Right renal cortex interstitium (tissue), 3 donors: ENCODE data around the gene SETD2. TPM values are rescaled to one million over a fixed set of nuclear protein-coding genes. Genes with fewer than 3 reads are reported as not detected.
"Not testable (repeated sequence)": the region's sequence is repeated elsewhere in the genome, so short reads cannot be mapped to it uniquely, and the experiment has no call there.

Experiments
- DNase-seq, 3 donors: peaks; one replicate each; pipeline ENCODE4 v3.0.0-alpha.2; 2013; ENCODE audit warnings: low read depth in 3 of 3, low spot score in 2 of 3
- polyA plus RNA-seq, 3 donors: library from polyadenylated mRNA; unstranded; fragments of 120-200 nt; gene quantifications; one replicate each; pipeline ENCODE4 v1.2.1, GENCODE V29; 2013; ENCODE audit not compliant: insufficient read length in 3 of 3

The SETD2 gene
- polyA plus RNA-seq, 3 donors, result 66.4 to 80.7 (median 74.8) TPM

DNA sequence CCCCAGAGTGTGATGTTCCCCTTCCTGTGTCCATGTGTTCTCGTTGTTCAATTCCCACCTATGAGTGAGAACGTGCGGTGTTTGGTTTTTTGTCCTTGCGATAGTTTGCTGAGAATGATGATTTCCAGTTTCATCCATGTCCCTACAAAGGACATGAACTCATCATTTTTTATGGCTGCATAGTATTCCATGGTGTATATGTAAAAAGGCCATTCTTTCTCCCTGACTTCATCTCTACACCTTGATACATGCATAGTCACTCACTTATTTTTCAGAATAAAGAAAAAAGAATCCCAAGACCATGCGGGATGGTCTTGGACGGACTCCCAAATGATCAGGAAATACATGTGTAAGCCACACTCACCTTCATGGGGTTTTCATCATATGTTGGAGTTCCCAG is 126.6 kb downstream of the SETD2 start:
- DNase-seq, result not testable (repeated sequence)

- no peak for DNase-seq
Observed at GRCh38 chr3:47036145-47036544, 127.8 kb downstream of the SETD2 start.

DNA sequence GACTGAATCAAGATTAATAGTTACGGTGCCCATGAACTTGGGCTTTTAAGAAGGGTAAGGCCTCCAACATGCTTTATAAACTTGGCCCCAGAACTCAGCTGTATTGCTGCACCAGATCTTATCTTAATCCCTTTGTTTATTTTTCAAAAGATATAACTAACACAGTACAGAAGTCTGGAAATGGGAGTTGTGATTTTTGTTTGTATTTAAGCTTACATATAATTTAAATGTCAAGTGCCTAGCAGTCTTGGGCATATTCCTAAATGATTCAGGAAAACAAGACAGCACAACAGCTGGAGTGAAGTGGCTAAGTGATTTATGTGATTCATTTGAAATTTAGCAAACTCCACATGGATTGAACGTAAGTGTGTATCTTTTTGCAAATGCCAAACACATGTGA is 128.3 kb downstream of the SETD2 start:
- DNase-seq, result no peak

- no peak for DNase-seq
Observed at GRCh38 chr3:47034868-47035489, 128.9 kb downstream of the SETD2 start.

GRCh38 chr3:47031041-47031440 is 132.9 kb downstream of the SETD2 start:
- not testable (repeated sequence) for DNase-seq

DNA sequence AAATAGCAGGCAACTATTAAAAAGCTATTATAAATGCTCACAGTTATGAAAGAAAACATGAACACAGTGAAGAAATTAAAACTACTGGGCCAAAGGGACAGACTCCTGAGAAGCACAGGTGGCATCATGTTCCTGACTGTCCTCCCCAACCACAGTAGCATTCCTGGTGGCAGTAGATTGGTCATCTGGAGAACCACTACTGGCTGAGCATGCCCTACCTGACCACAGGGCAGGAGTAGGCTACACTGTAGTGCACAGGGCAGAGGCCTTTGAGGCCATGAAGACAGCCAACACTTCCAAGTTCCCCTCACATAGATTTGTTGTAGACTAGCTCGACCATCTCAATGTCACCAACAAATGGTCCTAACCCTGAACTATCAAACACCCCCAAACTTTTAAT is 135.2 kb downstream of the SETD2 start:
- no peak for DNase-seq

- no peak for DNase-seq
Observed at GRCh38 chr3:47028146-47028545, 135.8 kb downstream of the SETD2 start.

GRCh38 chr3:47026432-47026831 is 137.5 kb downstream of the SETD2 start:
- not testable (repeated sequence) for DNase-seq

- DNase-seq, result no peak
Observed at GRCh38 chr3:47024932-47025331, 139.0 kb downstream of the SETD2 start.

DNA sequence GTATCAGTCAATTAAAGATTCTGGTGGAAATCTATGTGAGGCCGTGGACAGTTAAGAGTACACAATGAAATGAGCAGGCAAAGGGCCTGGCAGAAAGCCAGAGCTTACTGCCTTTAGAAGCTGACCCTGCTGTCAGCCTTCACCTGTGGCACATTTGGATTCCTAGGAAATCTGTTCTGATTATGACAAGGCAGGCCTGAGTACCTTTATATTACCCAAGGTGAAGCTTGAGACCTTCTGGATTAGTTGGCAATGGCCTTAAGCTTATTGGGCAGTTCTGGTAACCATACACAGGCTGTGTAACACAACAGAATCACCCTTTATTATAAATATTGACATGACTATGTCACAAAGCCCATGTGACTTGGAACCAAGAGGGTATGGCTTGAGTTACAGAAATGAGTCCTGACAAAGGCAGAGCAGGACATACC is 141.3 kb downstream of the SETD2 start:
- no peak for DNase-seq

DNA sequence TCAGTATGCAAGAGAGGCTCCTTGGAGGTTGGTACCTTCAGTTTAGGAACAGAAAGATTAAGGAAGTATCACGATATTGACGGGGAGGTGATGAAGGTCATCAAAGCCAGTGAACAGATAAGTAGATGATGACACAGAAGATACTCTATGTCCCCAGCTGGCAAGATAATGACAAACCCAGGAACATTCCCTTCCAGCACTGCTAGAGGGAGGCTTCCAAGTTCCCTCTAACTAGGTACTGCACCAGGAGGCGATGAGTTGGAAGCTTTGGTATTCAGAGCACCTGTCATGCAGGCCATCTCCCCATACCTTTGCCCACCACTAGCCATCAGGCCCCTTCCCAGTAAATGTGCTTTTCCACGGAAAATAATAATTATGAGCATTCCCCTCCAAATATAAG is 143.6 kb downstream of the SETD2 start:
- DNase-seq, result no peak

DNA sequence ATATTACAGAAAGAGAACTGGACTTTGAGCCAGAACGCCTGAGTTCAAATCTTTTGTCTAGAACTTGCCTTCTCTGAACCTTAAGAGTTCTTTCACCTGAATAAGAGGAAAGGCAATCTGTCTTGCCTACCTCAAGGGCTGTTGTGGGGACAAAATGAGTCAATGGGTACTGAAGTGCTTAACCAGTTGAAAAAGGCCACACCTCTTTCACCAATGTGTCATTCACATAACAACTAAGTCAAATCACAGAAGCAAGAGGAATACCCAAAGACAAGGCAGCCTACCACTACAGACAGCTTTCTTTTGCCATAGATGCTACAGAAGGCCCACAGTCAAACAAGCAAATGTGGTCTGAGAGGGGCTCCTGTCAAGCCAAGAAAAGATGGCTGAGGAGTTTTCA is 144.7 kb downstream of the SETD2 start:
- no peak for DNase-seq

DNA sequence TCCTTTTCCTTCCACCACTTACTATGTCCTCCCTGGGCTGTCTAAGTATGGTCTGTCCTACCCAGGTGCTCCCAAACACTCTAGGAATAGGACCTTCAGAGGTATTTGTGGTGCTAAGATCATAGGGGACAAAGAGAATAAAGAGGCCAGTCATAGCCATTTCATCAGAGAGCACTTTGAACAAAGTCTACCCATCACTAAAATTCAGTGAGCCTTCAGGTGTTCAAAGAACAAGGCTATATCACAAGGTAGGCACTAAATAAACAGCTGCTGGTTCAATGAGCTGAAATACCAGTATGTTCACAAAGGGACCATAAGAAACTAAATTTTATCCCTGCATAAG is 145.7 kb downstream of the SETD2 start:
- DNase-seq, result no peak

- no peak for DNase-seq
Observed at GRCh38 chr3:47017504-47018268, 146.2 kb downstream of the SETD2 start.

DNA sequence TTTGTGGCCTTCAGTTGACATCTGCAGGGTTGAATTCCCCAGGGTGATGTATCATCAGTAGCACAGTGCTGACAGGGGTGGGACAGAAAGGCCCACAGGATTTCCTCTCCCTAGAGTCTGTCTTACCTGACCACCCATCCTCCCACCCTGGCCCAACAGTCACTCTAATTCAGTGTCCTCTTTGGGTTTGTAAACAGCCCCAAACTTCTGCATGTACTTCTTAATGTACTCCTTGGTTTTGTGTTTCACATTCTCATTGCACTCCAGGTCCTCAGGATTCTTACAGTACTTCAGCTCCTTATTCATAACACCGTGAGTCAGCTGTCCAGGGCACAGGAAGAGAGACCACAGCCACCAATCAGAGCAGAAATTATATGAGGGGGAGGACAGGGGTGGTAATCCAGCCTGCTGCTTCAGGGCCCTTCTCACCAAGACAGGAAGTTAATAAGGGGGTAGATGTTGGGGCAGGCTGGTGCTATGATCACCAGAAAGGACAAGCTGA is 146.9 kb downstream of the SETD2 start:
- DNase-seq, result no peak

DNA sequence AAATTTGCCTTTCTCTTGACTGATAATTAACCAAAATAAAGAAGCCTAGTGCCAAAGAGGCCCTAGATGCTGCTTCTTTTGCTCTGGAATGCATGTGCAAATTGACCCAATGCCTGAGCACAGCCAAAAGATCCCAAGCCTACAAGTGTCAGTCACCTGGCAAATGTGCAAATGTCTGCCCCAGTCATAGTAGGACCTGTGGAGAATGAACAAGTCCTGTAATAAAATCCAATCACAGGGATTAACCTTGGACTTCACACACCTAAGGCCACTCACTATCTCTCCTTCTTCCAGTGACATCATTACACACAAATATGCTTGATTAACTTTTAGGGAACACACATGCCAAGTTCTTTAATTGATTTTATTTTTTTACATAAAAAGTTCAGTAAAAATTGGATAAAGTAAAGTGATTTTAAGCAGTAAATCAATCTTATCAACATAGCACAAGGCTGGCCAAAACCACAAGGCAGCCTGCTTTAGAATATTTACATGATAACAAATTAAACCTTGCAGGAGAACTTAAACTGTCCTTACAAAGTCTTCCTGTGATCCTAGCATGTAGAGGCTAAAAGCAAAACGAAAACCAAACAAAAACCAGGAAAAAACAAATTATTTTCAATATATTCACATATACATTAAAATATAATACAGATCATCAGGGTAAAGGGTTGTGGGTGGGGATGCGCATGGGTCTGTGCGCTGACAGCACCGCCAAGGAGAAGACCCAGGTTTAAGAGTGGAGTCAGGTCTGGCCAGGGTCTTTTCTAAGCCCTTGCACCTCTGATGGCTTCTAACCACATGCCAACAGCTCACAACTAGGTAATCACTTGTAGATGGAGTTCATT is 147.6 kb downstream of the SETD2 start:
- DNase-seq, result no peak

GRCh38 chr3:47015151-47015550 is 148.8 kb downstream of the SETD2 start:
- no peak for DNase-seq

GRCh38 chr3:47014036-47014435 is 149.9 kb downstream of the SETD2 start:
- no peak for DNase-seq

DNA sequence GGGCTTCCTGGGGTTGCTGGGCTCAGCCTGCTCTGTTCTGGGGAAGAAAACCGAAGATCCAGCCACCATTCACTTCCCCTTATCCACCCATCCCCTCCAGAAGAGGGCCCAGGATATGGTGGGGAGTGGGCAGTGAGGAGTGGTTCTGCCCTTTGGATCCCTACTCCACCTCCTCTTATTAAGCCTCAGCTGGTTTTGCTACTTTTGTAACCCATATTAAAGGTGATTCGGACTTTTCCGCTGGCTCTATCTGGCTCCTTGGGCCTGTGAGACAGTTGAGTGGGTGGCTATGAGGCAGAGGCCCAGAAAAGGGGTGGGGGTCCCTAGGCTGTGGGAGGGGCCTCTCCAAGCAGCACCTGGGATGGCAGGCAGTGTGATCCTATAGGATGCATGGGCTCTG is 150.7 kb downstream of the SETD2 start:
- DNase-seq, result no peak

- DNase-seq, result no peak
Observed at GRCh38 chr3:47012342-47013230, 151.3 kb downstream of the SETD2 start.
